GM21576 (cell line): ENCODE data around the gene MAK.
"Not testable (repeated sequence)": the region's sequence is repeated elsewhere in the genome, so short reads cannot be mapped to it uniquely, and the experiment has no call there.

Source experiments
- ATAC-seq: cut with Tn5 transposase; IDR thresholded peaks from one replicate; pipeline ENCODE4 v1.9.1; 2021; ENCODE audit warnings: mild to moderate bottlenecking, moderate library complexity; ENCODE audit not compliant: unreplicated experiment

Gene MAK

DNA sequence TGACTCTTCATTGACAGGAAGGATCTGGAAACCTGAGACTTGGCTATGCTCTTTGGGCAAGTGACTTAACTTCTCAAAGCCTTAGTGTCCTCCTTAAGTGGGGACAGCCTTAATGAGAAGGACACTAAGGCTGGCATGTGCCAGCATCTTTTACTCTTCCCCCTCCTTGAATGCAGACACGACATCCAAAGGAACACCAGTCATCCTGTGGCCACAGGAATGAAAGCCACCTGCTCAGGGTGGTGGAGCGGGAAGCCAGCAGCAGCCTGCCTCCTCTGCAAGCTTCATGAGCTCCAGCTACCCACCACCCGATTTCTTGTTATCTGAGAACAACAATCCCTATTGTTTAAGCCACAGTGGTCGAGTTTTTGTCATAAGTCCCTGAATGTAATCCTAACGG is 46.2 kb downstream of the MAK start:
- ATAC-seq, result no peak

DNA sequence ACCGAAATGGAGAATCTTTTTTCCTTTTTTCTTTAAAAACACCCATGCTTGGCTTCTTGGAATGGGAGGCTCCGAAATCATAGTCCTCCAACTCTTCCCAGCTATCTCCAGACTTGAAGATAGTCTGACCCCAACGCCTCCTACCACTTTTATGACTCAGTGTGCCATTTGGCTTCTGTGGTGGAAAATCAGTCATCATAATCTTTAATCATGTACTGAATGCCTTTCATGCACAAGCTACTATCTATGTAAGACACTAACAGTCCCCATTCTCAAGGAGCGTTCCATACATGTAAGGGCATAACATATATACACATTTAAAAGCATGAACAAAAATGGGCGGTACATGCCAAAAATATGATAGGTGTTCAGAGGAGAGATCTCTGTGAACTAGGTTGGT is 46.7 kb downstream of the MAK start:
- no peak for ATAC-seq

DNA sequence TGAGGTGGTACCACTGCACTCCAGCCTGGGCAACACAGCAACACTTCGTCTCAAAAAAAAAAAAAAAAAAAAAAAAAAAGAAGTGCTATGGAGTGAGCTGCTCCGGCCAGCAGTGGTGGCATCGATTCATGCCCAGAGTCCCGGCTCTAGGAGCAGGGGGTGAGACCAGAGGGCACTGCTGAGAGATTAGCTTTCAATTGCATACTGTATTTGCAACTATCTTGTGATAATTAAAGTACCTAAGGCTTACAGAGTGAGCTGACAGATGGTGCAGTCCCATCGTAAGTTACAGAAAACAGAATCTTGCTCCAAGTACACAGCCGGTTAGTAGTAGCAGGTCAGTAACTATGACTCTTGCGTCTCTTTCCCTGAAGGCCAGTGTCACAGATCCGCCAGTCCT is 59.3 kb downstream of the MAK start:
- ATAC-seq, result no peak

DNA sequence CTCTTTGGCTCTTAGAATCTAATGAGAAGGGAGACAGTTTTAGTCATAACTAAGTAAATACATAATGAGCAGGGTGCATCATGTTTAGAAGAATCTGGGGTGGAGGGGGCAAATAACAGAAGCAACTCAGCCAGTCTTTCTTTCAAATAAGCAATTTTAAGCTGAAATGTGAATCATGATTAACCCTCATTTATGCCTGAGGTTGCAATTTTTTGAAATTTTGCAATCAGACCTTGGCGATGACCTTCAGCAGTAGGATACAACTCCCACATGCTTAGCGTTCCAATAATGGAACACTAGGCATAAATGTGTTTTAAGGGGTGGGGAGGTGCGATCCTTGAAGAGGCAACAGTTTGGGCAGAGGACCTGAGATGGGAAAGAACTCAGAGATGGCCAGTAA is 60.1 kb downstream of the MAK start:
- no peak for ATAC-seq

GRCh38 chr6:10771371-10771894 is 66.9 kb downstream of the MAK start:
- ATAC-seq, result no peak

GRCh38 chr6:10769419-10769818 is 68.9 kb downstream of the MAK start:
- ATAC-seq, result no peak

DNA sequence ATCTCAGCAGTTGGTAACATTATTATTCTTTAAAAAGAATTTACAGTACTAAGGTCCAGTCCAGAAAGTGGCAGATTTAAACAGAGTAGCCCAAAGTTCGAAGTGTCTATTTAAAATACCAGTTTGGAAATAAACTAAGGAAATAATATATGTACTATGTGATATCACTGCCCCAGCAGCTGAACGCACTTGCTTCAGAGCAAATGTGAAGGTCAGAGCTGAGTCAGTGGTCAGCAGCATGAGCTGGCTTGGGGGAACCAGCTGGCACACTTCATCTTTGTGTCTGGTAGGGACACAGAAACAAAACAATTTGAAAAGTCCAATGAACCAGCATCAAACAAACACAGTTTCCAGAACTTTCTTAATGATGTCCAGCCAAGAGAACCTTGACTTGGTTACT is 75.3 kb downstream of the MAK start:
- ATAC-seq, result no peak

GRCh38 chr6:10759884-10760329 is 78.4 kb downstream of the MAK start:
- no peak for ATAC-seq

GRCh38 chr6:10759312-10759839 is 79.0 kb downstream of the MAK start:
- peak; percentile 65 for ATAC-seq

GRCh38 chr6:10756085-10756484 is 82.3 kb downstream of the MAK start:
- ATAC-seq, result no peak

DNA sequence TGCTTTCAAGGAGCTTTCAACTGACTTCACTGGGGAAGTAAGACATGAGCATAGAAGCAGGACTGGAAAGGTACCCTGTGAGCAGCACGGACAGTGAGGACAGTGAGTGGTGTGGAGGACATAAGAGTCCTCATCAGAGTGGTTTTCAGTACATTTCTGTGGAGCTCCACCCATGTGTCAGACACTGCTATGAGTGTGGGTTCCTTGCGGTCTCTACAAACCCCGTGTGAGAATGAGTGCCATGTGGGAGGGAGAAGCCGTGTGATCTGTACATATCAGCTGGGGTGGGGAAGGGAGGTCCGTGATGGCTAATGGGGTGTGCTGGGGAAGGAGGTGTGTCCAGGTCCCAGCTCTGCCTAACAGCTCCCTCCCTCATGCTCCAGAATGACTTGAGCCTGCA is 86.6 kb downstream of the MAK start:
- ATAC-seq, result not testable (repeated sequence)

DNA sequence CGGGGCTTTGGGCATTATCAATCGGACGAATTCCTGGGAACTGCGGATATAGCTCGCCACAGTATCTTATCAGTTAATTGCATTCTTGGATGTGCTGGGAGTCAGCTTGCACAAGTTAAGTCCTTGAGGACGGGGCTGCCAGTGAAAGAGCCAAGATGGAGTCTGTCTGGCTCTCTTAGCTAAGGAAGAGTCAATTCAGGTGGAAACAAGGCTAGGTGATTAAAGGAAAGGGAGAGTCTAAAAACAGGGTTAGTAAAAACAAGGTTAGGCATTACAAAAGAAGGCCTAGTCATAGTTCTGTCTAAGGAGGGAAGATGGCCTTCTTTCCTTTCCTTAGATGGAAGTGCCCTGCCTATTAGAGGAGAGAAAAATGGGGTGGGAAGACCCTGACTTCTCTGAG is 87.8 kb downstream of the MAK start:
- not testable (repeated sequence) for ATAC-seq

- ATAC-seq, result no peak
These were observed 88.6 kb downstream of the MAK start for GRCh38 chr6:10749734-10750133.

GRCh38 chr6:10747251-10747972 is 90.9 kb downstream of the MAK start, which contains the start of gene TMEM14B:
Gene TMEM14B (plus strand): TSS chr6:10747805. CDS start chr6:10749246, 1,441 bp downstream.
- ATAC-seq, result peak; percentile 94

GRCh38 chr6:10746915-10747250 is 91.5 kb downstream of the MAK start:
- no peak for ATAC-seq

- ATAC-seq, result no peak
These were observed 93.2 kb downstream of the MAK start for GRCh38 chr6:10745116-10745515.

DNA sequence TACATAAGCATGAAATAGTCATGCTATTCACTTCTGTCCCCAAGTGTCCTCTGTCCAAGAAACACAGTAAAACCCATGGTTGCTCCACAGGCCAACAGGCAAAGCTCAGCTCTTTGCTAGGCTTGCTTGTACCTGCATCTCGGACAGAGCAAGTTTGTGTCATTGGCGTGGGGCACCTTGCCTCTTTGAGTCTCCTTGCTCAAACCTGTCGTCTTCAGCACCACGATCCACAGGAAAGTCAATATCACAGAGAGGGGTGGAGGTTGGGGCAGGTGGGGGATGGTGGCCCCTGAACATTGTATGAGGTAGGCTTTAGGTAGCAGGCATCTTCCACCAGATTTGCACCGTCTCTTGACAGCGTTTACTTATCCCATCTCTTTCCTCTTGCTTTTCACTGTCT is 94.8 kb downstream of the MAK start:
- ATAC-seq, result no peak

DNA sequence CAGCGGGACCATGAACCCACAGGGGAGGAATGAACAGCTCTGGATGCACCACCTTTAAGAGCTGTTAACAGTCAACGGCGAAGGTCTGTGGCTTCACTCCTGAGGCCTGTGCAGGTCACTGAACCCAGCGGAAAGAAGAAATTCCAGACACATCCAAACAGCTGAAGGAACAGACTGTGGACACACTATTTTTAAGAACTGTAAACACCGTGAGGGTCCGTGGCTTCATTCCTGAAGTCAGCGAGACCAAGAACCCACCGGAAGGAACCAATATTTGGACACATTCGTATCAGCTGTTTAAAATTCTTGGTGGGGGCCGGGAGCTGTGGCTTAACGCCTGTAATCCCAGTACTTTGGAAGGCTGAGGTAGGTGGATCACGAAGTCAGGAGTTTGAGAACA is 96.1 kb downstream of the MAK start:
- no peak for ATAC-seq

- not testable (repeated sequence) for ATAC-seq
These were observed 96.7 kb downstream of the MAK start for GRCh38 chr6:10741643-10742042.

DNA sequence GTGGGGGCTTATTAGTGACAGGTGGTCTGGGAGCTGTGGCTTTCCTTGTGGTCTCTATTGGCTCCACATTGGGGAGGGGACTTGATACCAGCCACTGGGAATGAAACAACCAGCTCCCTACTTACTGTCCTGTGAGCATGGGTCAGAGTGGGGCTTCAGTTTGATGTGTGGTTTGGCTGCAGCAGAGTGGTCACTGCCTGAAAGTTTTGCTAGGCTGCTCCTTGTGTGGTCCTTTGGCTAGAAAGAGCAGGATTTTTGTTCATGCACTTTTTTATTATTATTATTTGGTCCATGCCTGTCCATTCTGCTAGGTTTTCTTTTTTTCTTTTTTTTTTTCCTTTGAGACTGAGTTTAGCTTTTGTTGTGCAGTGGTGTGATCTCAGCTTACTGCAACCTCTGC is 98.3 kb downstream of the MAK start:
- no peak for ATAC-seq

DNA sequence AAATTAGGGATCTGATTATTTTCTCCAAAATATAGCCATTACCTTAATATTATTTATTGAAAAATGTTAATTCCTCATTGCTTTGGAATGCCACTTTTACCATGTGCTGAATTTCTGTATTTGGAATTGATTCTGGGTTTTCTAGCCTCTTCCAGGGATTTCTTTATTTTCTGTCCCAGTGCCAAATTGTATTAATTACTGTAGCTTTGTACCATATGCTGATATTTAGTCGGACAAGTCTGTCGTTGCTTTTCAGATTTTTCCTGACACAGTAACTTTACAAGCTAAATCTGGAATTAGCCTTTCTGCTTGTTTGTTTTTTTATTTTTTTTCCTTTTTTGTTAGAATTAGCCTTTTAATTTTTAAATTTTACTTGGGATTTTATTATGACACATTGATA is 101.6 kb downstream of the MAK start:
- no peak for ATAC-seq

- ATAC-seq, result no peak
These were observed 104.5 kb downstream of the MAK start for GRCh38 chr6:10733863-10734262.
